DMS 273 (cell line): ENCODE data around the gene AGAP5.
"Not testable (repeated sequence)": the region's sequence is repeated elsewhere in the genome, so short reads cannot be mapped to it uniquely, and the experiment has no call there.

ENCODE experiments used
- DNase-seq: peaks from one replicate; lab custom pipeline; 2025; ENCODE audit not compliant: unreplicated experiment; lab: John Stamatoyannopoulos, UW

AGAP5 gene

GRCh38 chr10:73662705-73663104, 35.2 kb downstream of the AGAP5 start:
- DNase-seq, result not testable (repeated sequence)

DNA sequence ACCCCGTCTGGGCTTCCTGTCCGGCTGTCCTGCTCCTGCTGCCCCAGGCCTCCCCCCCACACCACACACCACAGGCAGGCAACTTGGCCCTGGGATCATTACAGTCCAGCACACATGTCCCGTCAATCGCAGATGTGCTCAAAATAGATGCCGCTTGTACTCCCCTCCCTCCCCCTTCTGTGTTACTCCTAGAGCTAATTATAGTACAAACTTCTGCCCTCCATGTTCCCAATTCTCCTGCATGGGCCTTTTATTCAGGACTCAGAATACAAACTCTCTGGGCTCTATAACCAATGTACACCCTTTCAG, 42.0 kb downstream of the AGAP5 start, which contains the start of gene SYNPO2L:
Gene SYNPO2L, minus strand, starts transcription at position 40 of the 309 bp plus-strand sequence. CDS start 107 bp downstream, outside the sequence.
- DNase-seq, result no peak

DNA sequence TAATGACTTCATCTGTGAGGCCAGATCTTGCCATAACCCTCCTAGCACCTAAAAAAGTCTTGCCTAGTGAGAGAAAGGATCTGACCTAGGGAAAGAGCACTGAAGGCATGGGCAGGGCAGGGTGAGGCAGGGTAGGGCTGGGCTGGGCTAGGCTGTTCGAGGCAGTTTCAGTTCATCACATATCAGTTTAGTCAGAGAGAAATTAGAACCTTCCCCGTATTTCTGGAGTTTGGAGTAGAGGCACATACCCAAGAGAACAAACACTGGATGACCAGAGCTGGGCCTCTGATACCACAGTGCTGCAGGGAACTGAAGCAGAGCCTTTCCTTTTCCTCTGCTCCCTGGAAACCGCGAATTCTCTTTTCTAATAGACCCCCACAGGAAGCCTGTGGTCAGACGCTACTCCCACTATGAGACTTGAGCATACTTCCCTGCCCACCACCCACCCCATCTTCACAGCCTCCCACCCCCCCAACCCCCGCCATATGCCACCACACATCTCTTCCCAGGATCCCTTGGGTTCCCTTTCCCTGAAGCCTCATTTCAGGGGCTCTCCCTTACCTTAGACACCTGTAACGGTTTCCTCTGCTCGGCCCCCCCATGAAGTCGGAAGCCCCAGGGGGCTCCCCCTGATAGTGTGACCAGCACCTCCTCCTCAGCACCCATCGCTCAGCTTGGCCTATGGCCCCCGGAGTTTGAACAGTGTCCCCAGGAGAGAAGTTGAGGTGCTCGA, 42.5 kb downstream of the AGAP5 start:
- DNase-seq, result no peak

DNA sequence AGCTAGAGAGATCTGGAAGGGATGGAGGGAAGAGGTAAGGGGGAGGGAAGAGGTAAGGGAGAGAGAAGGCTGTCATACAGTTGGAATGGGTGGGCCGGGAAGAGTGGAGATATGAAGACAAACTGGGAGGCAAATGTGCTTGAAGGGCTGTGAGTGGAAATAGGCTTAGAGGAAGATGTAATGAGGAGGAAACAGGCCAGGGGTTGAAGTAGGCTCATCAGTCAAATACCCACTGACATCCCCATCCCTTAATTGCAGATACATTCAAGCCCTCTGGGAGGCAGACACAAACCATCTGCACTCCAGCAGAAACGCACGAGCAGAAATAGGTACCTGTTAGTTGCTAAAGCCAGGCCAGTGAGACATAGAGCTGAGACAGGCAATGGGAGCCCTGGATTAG, 44.2 kb downstream of the AGAP5 start:
- DNase-seq, result peak; percentile 41

DNA sequence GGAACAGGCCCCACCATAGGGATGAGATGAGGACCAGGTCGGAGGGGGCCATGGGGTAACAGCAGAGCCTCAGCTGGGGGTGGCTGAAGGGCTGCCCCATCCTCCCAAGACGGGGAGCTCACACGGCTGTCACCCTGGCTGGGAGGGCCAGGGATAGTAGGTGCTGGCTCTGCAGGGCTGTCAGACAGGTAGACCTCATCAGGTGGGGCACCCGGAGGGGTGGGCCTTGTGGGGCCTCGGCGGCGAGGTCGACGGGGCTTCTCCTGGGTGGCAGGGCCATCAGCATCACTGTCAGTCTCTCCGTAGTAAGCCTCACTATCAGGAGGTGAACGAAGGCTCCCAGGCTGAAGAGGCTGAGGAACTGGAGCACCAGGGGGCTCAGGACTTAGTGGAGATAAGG, 44.7 kb downstream of the AGAP5 start:
- no peak for DNase-seq

DNA sequence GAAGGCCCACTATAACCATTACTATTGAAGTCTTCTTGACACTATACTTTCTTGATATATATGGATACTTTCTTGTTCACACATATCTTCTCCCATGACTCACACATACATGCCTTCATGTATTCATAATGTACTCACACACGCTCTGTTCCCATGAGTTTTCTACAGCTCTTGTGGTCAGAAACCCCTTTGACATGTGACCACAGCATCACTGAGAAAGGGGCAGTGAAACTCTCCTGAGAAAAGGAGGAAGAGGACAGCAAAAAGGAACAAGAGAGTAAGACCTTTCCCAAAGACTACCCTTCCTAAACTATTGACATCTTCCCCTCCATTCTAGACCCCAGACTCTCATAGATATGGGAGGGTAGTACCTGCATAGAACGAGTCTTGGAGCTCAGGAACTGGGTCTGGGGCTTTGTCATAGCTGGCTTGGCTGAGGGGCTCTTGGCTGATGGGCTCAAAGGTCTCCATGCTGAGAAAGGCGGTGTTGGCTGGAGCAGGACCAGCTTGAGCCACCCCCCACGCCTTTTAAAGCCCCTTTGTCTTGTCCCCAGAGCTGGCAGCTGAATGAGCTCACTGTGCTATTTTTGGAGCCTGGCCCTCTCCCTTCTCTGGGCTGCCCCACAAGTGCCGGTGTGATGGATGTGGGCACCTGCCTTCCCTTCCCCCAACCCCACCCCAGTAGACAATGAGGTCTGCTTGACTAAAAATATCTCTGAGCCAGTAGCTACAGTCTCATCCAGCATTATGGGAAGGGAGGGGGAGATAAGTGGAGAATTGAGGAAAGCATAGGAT, 47.2 kb downstream of the AGAP5 start:
- DNase-seq, result no peak

GRCh38 chr10:73649876-73650536, 47.9 kb downstream of the AGAP5 start:
- DNase-seq, result no peak

DNA sequence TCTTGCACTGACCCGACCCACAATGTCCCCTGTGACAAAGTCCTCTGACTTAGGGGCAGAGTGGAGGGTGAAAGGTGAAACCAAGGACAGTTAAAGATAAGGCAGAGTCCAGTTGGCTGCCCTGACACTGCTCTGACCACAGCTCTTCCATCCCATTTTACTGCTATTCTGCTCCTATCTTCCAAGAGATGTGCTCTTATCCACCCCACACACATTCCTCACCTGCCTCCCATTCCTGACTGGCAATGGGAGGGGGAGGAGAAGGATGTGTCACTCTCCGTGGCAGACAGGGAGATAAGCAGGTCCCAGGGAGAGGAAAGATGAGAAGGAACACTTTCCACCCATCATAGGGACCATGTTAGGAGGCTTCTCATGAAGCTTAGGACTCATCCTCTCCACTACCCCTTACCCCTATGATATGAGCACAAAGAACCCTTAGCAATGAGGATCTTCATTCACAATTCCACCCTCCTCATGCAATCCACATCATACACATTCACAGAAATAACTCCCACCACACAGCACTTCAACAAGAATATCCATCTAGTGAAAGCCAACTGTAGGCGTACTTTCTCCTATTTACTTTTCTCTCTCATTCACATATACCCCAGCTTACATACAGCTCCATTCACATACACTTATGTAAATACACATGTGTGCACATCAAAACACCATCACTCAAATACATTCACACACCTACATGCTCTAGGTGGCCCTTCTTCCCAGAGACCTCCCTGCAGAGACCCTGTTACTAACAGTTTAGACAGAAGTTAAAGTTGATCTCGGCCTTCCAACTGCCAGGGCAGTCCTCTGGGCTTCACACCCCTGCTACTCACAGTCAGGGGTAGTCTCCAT, 48.7 kb downstream of the AGAP5 start:
- no peak for DNase-seq

- no peak for DNase-seq
Measured at GRCh38 chr10:73647875-73648651, 49.8 kb downstream of the AGAP5 start.

DNA sequence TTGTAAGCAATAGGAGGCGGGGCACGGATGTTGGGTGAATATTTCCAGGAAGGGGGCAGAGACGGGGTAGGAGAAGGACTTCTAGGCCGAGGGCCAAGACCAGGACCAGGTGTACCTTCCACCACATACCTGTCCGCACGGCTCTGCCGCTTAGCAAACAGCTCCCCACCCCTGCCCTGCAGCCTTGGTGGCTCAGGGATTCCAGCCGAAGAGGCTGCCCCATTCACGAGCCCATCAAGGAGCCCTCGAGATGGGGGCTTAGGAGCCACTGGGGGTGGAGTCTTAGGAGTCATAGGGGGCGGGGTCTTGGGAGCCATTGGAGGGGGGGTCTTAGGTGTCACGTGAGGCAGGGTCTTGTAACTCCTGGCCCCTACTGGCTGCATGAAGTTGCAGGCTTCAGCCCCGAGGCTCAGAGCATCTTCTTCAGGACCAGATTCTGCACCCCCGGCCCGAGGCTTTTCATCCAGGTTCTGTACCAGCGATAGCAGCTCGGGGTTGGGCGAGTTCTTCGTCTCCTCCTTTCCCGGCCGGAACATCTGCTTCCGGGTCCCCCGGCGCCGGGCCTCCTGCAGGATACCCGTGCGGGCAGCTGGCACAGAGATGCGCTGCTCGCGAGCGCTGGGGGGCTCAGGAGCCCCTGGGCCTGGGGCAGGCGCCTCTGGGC, 50.6 kb downstream of the AGAP5 start:
- peak; percentile 54 for DNase-seq

DNA sequence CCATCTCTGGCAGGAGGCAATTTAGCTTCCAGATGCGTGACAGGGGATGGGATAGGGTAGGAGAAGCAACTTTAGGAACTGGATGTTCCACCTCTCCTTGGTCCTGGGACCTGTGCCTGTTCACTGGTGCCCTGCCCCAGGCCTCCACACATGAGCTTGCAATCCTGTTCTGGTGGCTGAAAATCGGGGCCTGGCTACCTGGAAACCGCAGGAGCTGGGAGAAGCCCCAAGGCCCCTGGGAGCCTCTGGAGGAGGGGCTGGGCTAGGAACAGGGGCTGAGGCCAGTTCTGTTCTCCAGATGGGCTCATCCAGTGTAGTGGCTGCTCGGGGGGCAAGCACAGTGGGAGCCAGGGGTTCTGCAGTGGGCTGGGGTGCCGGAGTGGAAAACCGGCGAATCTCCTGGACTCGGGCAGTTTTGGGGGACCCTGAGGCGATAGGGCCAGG, 51.3 kb downstream of the AGAP5 start:
- DNase-seq, result no peak

DNA sequence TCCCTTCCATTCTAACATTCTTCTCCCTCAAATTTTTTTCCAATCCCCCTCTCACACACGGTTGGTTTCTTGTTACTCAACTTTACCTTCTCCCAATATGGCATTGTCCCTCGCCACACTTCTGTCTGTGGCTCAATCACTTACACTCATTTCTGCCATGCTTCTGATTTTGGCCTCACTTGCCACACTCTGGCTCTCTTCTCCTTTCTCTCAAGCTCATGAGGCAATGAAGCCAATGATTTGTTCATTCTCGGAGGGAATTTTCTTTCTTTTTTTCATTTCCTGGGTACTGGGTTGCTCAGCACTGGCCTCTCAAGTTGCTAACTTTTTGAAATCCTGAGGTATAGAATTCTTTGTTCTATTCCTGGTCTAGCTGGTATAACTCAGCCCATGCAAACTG, 52.7 kb downstream of the AGAP5 start:
- DNase-seq, result no peak

GRCh38 chr10:73644767-73645166, 53.1 kb downstream of the AGAP5 start:
- DNase-seq, result no peak

DNA sequence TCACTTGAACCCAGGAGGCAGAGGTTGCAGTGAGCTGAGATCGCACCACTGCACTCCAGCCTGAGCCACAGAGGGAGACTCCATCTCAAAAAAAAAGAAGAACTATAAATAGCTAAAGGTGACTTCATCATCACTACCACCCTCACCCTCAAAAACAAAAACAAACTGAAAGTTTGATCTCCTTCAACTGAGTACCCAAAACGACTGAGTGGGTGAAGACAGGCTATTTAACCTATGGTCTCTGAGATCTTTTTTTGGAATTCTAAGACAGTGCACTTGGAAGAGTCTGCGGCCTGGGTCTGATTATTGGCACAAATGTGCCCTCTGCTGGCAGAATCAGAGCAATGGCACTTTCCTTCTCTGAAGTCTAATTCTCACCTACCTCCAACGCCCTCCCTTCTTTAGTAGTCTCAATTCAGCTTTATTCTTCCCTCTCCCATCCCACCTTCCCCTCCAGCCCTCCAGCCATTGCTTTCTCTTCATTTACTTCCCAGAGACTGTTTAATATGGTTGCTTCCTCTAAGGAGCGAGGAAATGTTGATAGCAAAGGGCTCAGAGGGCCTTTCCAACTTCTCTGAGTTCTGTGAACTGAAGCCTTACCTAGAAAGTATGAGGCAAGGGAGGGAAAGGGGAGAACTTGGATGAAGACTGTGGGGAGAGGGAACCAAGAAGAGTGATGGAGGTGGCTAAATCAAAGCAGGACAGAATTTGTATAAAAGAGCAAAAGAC, 53.7 kb downstream of the AGAP5 start:
- peak; percentile 74 for DNase-seq

DNA sequence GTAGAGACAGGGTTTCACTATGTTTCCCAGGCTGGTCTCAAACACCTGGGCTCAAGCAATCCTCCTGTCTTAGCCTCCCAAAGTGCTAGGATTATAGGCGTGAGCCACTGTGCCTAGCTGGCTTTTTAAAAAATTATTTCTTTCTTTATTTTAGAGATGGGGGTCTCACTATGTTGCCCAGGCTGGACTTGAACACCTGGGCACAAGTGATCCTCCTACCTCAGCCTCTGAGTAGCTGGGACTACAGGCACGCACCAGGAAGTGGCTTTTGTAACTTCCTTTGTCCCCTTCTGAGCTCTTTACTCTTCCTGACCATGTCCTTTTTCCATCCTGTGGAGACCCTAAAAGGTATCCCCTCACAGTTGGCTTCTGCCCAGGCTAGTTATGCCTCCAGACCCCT, 54.5 kb downstream of the AGAP5 start:
- no peak for DNase-seq

- no peak for DNase-seq
Measured at GRCh38 chr10:73641328-73642060, 56.4 kb downstream of the AGAP5 start, which contains the start of gene MYOZ1. MYOZ1 (minus strand) TSS chr10:73641474; CDS start chr10:73640017, 1,457 bp downstream.

- DNase-seq, result no peak
Measured at GRCh38 chr10:73639286-73639685, 58.6 kb downstream of the AGAP5 start.

DNA sequence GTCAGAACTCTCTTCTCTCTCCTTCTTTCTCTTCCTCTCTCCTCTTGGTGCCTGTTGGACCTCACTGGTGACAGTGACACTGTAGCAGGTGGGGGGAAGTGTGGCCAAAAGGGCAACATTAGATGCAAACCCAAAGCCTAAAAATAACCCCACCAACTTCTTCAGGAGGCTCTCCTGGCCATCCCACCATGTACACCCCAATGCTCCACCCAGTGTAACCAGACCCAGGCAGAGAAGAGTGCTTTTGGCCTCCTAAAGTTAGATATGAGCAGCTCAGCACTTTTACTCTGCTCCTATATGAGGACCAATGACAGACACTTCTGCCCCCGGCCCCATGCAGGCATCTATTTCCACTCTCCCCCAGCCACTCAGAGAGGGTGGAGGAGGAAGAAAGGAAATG, 62.1 kb downstream of the AGAP5 start:
- no peak for DNase-seq
